HG03571 (cell line): ENCODE results near the gene AKAP9.
"Not testable (repeated sequence)": the region's sequence is repeated elsewhere in the genome, so short reads cannot be mapped to it uniquely, and the experiment has no call there.

ENCODE experiments used
- ATAC-seq: cut with Tn5 transposase; IDR thresholded peaks from one replicate; pipeline ENCODE4 v1.9.1; 2021; ENCODE audit not compliant: unreplicated experiment

AKAP9 gene

GRCh38 chr7:92006046-92006445, 65.4 kb downstream of the AKAP9 start:
- no peak for ATAC-seq

- no peak for ATAC-seq
These were observed 69.6 kb downstream of the AKAP9 start for GRCh38 chr7:92010215-92010614.

- no peak for ATAC-seq
These were observed 72.9 kb downstream of the AKAP9 start for GRCh38 chr7:92013611-92014010.

- ATAC-seq, result no peak
These were observed 80.0 kb downstream of the AKAP9 start for GRCh38 chr7:92020636-92021035.

GRCh38 chr7:92025260-92025659, 84.6 kb downstream of the AKAP9 start:
- no peak for ATAC-seq

GRCh38 chr7:92026635-92027034, 86.0 kb downstream of the AKAP9 start:
- ATAC-seq, result not testable (repeated sequence)

GRCh38 chr7:92027128-92027527, 86.5 kb downstream of the AKAP9 start:
- ATAC-seq, result not testable (repeated sequence)

GRCh38 chr7:92028226-92028625, 87.6 kb downstream of the AKAP9 start:
- no peak for ATAC-seq

- no peak for ATAC-seq
These were observed 88.0 kb downstream of the AKAP9 start for GRCh38 chr7:92028686-92029085.

GRCh38 chr7:92034116-92034515, 93.5 kb downstream of the AKAP9 start:
- no peak for ATAC-seq

GRCh38 chr7:92035576-92035975, 94.9 kb downstream of the AKAP9 start:
- no peak for ATAC-seq

- no peak for ATAC-seq
These were observed 99.2 kb downstream of the AKAP9 start for GRCh38 chr7:92039900-92040299.

- ATAC-seq, result no peak
These were observed 101.5 kb downstream of the AKAP9 start for GRCh38 chr7:92042056-92042737.

- ATAC-seq, result no peak
These were observed 102.4 kb downstream of the AKAP9 start for GRCh38 chr7:92043098-92043497.

GRCh38 chr7:92043637-92044036, 103.0 kb downstream of the AKAP9 start:
- ATAC-seq, result no peak

- no peak for ATAC-seq
These were observed 103.5 kb downstream of the AKAP9 start for GRCh38 chr7:92044148-92044547.

GRCh38 chr7:92044940-92045339, 104.3 kb downstream of the AKAP9 start:
- ATAC-seq, result no peak

- no peak for ATAC-seq
These were observed 111.0 kb downstream of the AKAP9 start for GRCh38 chr7:92051655-92052054.

- no peak for ATAC-seq
These were observed 111.5 kb downstream of the AKAP9 start for GRCh38 chr7:92052159-92052558.

- ATAC-seq, result no peak
These were observed 112.0 kb downstream of the AKAP9 start for GRCh38 chr7:92052684-92053083.

GRCh38 chr7:92053312-92053711, 112.7 kb downstream of the AKAP9 start:
- ATAC-seq, result no peak

GRCh38 chr7:92056286-92056685, 115.6 kb downstream of the AKAP9 start:
- ATAC-seq, result no peak

- ATAC-seq, result no peak
These were observed 116.7 kb downstream of the AKAP9 start for GRCh38 chr7:92057375-92057774.
